T-helper 9 cell (primary cell): ENCODE results near the gene BLVRA.
"Not testable (repeated sequence)": the region's sequence is repeated elsewhere in the genome, so short reads cannot be mapped to it uniquely, and the experiment has no call there.

Experiments
- DNase-seq: peaks from one replicate; pipeline ENCODE4 v3.0.0-alpha.2; 2020

BLVRA gene

GRCh38 chr7:43769791-43770465 is 11.4 kb downstream of the BLVRA start:
- no peak for DNase-seq

GRCh38 chr7:43771128-43771527 is 12.6 kb downstream of the BLVRA start:
- DNase-seq: no peak

- no peak for DNase-seq
Measured at GRCh38 chr7:43771573-43771972, 13.1 kb downstream of the BLVRA start.

DNA sequence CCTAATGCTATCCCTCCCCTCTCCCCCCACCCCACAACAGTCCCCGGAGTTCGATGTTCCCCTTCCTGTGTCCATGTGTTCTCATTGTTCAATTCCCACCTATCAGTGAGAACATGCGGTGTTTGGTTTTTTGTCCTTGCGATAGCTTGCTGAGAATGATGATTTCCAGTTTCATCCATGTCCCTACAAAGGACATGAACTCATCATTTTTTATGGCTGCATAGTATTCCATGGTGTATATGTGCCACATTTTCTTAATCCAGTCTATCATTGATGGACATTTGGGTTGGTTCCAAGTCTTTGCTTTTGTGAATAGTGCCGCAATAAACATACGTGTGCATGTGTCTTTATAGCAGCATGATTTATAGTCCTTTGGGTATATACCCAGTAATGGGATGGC is 14.8 kb downstream of the BLVRA start:
- DNase-seq: not testable (repeated sequence)

DNA sequence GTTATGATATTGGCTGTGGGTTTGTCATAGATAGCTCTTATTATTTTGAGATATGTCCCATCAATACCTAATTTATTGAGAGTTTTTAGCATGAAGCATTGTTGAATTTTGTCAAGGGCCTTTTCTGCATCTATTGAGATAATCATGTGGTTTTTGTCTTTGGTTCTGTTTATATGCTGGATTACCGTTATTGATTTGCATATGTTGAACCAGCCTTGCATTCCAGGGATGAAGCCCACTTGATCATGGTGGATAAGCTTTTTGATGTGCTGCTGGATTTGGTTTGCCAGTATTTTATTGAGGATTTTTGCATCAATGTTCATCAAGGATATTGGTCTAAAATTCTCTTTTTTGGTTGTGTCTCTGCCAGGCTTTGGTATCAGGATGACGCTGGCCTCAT is 16.8 kb downstream of the BLVRA start:
- not testable (repeated sequence) for DNase-seq

GRCh38 chr7:43778293-43779044 is 20.0 kb downstream of the BLVRA start:
- DNase-seq: not testable (repeated sequence)

DNA sequence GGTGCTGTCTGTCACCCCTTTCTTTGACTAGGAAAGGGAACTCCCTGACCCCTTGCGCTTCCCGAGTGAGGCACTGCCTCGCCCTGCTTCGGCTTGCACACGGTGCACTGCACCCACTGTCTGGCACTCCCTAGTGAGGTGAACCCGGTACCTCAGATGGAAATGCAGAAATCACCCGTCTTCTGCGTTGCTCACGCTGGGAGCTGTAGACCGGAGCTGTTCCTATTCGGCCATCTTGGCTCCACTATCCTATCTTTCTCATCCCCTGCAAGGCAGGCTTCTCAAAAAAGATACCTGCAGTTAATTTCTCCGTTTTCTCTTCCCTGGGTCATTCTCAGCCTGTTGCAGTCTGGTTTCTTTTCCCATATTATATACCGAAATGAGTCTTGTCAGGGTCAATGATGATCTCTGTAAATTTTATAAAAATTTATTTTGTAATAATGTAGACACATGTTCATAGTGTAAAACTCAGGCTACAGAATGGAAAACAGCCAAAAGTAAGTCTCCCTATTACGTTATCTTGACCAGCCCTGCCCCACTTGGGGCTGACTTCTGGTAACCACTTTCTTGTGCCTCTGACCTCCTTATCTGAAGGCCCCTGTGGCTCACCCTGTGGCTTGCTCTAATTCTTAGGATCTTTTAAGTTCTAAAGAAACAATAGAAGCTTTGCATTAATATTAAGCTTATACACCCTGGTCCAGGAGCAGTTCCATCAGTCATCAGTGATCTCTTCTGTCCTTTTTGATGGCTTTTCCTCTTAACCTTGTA is 20.7 kb downstream of the BLVRA start:
- no peak for DNase-seq

GRCh38 chr7:43781726-43782607 is 23.5 kb downstream of the BLVRA start:
- no peak for DNase-seq

GRCh38 chr7:43782768-43783555 is 24.5 kb downstream of the BLVRA start:
- DNase-seq: no peak

DNA sequence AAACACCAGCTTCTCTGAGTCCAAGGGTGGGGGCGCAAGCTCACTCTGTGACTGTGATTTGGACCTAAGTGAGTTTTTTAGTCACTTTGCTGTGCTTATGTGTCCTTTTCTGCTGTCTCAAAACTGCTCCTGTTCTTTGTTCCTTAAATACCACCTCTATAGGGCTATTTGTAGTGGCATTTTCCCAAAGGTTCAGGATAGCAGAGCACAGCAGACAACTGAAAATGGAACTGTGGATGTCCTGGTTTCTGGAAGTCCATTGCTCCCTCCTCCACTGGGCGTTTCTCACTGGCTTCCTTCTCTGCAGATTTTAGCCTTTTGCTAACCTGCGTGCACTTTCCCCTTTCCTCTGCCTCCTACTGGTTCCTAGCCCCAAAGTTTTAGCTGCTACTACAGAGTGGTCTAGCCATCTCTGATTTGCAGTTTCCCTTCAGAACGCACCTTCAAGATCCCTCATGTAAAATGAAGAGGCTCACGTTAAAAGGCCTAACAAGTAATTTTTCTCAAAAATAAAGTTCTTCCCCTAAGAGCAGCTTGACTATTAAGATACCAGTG is 25.6 kb downstream of the BLVRA start:
- DNase-seq: no peak

DNA sequence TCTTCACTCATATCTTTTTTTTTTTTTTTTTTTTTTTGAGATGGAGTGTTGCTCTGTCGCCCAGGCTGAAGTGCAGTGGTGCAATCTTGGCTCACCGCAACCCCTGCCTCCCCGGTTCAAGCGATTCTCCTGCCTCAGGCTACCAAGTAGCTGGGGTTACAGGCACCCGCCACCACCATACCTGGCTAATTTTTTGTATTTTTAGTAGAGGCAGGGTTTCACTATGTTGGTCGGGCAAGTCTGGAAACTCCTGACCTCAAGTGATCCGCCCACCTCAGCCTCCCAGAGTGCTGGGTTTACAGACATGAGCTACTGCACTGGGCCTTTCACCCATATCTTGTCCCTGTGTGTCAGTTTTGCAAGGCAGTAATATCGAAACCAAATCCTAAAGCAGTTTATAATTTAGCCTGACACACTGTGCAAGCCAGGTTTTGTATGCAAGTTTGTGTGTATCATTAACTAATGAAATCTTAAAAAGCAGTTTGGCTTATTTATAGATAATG is 26.2 kb downstream of the BLVRA start:
- not testable (repeated sequence) for DNase-seq

- DNase-seq: no peak
Measured at GRCh38 chr7:43785420-43785819, 26.9 kb downstream of the BLVRA start.

- no peak for DNase-seq
Measured at GRCh38 chr7:43787771-43788170, 29.3 kb downstream of the BLVRA start.

GRCh38 chr7:43790006-43790405 is 31.5 kb downstream of the BLVRA start:
- no peak for DNase-seq

- no peak for DNase-seq
Measured at GRCh38 chr7:43790834-43791233, 32.4 kb downstream of the BLVRA start.

DNA sequence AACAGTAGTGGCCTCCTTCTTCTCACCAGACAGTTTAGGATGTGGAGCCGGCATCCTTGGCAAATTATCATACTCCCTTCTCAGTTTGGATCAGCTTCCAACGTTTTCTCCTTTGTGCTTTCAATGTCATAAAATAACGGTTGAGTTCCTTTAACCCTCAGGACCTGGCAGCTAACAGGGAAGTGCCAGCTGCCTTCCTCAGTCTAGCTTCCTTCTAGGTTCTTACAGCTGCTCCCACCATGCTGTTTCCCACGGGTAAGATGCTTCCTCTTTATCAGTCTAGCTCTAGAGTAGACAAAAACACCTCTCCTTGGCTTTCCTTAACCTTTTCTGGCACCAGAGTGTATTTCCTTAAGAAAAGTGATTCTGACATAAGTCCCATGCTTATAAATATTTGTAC is 33.2 kb downstream of the BLVRA start:
- DNase-seq: no peak

DNA sequence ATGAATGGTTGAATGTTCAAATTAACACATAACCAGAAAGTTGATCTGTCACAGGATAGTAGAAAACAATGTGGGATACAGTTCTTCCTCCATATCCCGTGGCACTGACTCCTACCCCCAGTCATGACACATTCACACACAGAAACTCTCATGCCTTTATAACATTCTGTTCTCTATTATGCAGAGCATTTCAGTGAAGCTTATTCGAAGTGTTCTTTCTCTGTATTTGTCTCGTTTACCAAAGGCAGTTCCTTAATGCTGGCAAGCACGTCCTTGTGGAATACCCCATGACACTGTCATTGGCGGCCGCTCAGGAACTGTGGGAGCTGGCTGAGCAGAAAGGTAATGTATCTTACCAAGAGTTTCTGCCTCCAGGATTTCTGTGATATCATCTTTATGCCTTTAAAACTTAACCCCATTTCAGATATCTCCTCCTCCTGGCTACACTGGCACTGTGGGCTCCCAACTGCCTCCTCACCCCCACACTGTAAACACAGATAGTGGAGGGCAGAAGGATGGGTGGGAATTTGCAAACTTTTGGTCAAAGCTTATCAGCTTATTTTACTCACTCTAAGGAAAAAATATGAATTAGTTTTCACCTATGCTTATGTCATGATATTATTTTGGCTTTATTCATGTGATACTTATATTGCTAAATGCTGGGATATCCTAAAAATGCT is 34.1 kb downstream of the BLVRA start:
- DNase-seq: no peak

GRCh38 chr7:43799605-43800004 is 41.1 kb downstream of the BLVRA start:
- no peak for DNase-seq

DNA sequence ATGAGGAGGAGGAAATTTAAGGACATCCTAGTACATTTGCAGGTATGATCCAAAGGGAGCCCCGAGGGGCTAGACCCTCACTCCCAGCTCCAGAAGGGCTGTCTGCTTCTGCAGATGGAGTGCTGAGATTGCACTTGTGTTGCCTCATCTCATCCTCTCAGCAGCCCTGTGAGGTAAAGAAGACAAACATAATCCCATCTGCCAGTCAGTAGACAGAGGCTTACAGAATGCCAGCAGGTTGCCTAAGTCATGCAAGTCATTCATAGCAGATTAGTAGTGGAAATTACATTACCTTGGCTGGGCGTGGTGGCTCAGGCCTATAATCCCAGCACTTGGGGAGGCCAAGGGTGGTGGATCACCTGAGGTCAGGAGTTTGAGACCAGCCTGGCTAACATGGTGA is 45.4 kb downstream of the BLVRA start:
- DNase-seq: no peak

GRCh38 chr7:43808410-43808809 is 49.9 kb downstream of the BLVRA start:
- no peak for DNase-seq
